Astrocyte (in vitro differentiated cells and primary cell): ENCODE results near the gene CPNE4.

ENCODE experiments used
- EZH2 ChIP-seq: IDR thresholded peaks from 2 replicates; pipeline ENCODE4 v1.6.1; 2012; ENCODE audit warnings: mild to moderate bottlenecking, low read length, inconsistent platforms; ENCODE audit not compliant: insufficient read depth
- TF ChIP-seq, protein P1 (sequence below): IDR thresholded peaks from 2 replicates; pipeline ENCODE4 v1.5.1; 2011; ENCODE audit warnings: low read depth, mild to moderate bottlenecking, inconsistent platforms, low read length, moderate library complexity; ENCODE audit not compliant: insufficient read depth

DNA sequence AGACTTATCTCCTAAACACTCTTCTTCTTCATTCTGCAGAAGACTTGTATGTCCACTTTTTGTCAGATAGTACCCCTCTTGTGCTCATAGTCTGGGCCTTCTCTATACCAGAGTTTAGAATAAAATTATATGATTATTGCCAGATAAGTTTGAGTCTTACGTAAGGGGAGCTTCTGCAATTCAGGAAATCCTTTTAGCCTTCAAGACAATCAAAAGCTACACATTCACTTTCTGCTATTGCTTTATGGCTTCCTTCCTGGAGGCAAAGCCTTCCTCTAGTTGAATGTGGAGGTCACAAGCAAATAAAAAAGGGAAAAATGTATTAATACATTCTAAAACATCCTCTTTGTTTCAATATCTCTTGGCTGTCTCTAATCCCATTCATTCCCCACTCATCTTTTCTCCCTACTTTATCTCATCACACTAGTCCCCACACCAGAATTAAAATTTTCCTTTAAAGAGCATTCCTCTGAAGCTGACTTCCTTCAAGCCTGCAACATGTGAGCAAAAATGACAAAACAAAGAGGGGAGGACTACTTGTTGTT, 186.8 kb downstream of the CPNE4 start:
- TF ChIP-seq, protein P1, sequence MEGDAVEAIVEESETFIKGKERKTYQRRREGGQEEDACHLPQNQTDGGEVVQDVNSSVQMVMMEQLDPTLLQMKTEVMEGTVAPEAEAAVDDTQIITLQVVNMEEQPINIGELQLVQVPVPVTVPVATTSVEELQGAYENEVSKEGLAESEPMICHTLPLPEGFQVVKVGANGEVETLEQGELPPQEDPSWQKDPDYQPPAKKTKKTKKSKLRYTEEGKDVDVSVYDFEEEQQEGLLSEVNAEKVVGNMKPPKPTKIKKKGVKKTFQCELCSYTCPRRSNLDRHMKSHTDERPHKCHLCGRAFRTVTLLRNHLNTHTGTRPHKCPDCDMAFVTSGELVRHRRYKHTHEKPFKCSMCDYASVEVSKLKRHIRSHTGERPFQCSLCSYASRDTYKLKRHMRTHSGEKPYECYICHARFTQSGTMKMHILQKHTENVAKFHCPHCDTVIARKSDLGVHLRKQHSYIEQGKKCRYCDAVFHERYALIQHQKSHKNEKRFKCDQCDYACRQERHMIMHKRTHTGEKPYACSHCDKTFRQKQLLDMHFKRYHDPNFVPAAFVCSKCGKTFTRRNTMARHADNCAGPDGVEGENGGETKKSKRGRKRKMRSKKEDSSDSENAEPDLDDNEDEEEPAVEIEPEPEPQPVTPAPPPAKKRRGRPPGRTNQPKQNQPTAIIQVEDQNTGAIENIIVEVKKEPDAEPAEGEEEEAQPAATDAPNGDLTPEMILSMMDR, result no peak
- no peak for TF ChIP-seq EZH2
